ENCODE results near the gene SNAPC4. TPM values are rescaled to one million over a fixed set of nuclear protein-coding genes. Genes with fewer than 3 reads are reported as not detected.

Gene SNAPC4
- total RNA-seq, 1 donor from 2014 or later = 22.9 TPM

- DNase-seq = peak; percentile 91
- peak; percentile 70 for TF ChIP-seq CTCF (IDR thresholded peaks at IDR 0.05; ENCODE audit: partially characterized antibody, unreplicated experiment)
- Mint-ChIP-seq H3K27ac (ENCODE audit: unreplicated experiment) (no peak within 1 kb of the TSS), H3K36me3 (ENCODE audit: unreplicated experiment) (no peaks in the 10 kb centered on the region), H3K4me3 (ENCODE audit: unreplicated experiment) (peak within 1 kb of the TSS; percentile 89), H3K27me3 (ENCODE audit: unreplicated experiment) (peaks cover 16% of the 10 kb centered on the region), H3K9me3 (ENCODE audit: unreplicated experiment) (peaks cover 13% of the 10 kb centered on the region), H3K4me1 (ENCODE audit: low read depth, unreplicated experiment) (peaks cover 14% of the 10 kb centered on the region)
These were observed 39.8 kb upstream of the SNAPC4 start, which contains the start of gene INPP5E for GRCh38 chr9:136439481-136440408. Gene INPP5E (minus strand): TSS chr9:136439845. CDS start chr9:136439419, 426 bp downstream.

- peak; percentile 64 for DNase-seq
- TF ChIP-seq CTCF (IDR thresholded peaks at IDR 0.05; ENCODE audit: partially characterized antibody, unreplicated experiment) = no peak
- H3K4me1 Mint-ChIP-seq (ENCODE audit: low read depth, unreplicated experiment) = peaks cover 14% of the 10 kb centered on the region
- peak overlapping the region; percentile 33 for H3K27ac Mint-ChIP-seq (ENCODE audit: unreplicated experiment)
- H3K27me3 Mint-ChIP-seq (ENCODE audit: unreplicated experiment) = peaks cover 16% of the 10 kb centered on the region
- peaks cover 11% of the 10 kb centered on the region for H3K9me3 Mint-ChIP-seq (ENCODE audit: unreplicated experiment)
- H3K36me3 Mint-ChIP-seq (ENCODE audit: unreplicated experiment) = no peaks in the 10 kb centered on the region
- peak overlapping the region; percentile 89 for H3K4me3 Mint-ChIP-seq (ENCODE audit: unreplicated experiment)
These were observed 38.8 kb upstream of the SNAPC4 start for GRCh38 chr9:136438548-136439480.

GRCh38 chr9:136437839-136438547 lies 38.0 kb upstream of the SNAPC4 start:
- no peak for DNase-seq
- peaks cover 10% of the 10 kb centered on the region for H3K9me3 Mint-ChIP-seq (ENCODE audit: unreplicated experiment)
- H3K36me3 Mint-ChIP-seq (ENCODE audit: unreplicated experiment) = no peaks in the 10 kb centered on the region
- peaks cover 15% of the 10 kb centered on the region for H3K27me3 Mint-ChIP-seq (ENCODE audit: unreplicated experiment)
- TF ChIP-seq CTCF (IDR thresholded peaks at IDR 0.05; ENCODE audit: partially characterized antibody, unreplicated experiment) = no peak
- peak overlapping the region; percentile 89 for H3K4me3 Mint-ChIP-seq (ENCODE audit: unreplicated experiment)
- peak overlapping the region; percentile 33 for H3K27ac Mint-ChIP-seq (ENCODE audit: unreplicated experiment)
- peaks cover 14% of the 10 kb centered on the region for H3K4me1 Mint-ChIP-seq (ENCODE audit: low read depth, unreplicated experiment)

- Mint-ChIP-seq H3K36me3 (ENCODE audit: unreplicated experiment) (no peaks in the 10 kb centered on the region), H3K4me1 (ENCODE audit: low read depth, unreplicated experiment) (peaks cover 14% of the 10 kb centered on the region), H3K27me3 (ENCODE audit: unreplicated experiment) (peaks cover 14% of the 10 kb centered on the region), H3K4me3 (ENCODE audit: unreplicated experiment) (peak overlapping the region; percentile 89), H3K9me3 (ENCODE audit: unreplicated experiment) (peaks cover 9% of the 10 kb centered on the region), H3K27ac (ENCODE audit: unreplicated experiment) (no peak overlapping the region)
- no peak for TF ChIP-seq CTCF (IDR thresholded peaks at IDR 0.05; ENCODE audit: partially characterized antibody, unreplicated experiment)
- DNase-seq = no peak
These were observed 37.5 kb upstream of the SNAPC4 start for GRCh38 chr9:136437430-136437829.

Data from glutamatergic neuron (in vitro differentiated cells).